Measurements from ENCODE around the gene KCTD3.

The KCTD3 gene

GRCh38 chr1:215590779-215591491, 23.8 kb downstream of the KCTD3 start:
- TF ChIP-seq, protein P1, sequence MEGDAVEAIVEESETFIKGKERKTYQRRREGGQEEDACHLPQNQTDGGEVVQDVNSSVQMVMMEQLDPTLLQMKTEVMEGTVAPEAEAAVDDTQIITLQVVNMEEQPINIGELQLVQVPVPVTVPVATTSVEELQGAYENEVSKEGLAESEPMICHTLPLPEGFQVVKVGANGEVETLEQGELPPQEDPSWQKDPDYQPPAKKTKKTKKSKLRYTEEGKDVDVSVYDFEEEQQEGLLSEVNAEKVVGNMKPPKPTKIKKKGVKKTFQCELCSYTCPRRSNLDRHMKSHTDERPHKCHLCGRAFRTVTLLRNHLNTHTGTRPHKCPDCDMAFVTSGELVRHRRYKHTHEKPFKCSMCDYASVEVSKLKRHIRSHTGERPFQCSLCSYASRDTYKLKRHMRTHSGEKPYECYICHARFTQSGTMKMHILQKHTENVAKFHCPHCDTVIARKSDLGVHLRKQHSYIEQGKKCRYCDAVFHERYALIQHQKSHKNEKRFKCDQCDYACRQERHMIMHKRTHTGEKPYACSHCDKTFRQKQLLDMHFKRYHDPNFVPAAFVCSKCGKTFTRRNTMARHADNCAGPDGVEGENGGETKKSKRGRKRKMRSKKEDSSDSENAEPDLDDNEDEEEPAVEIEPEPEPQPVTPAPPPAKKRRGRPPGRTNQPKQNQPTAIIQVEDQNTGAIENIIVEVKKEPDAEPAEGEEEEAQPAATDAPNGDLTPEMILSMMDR (IDR thresholded peaks at IDR 0.05) = no peak
- Histone ChIP-seq H3K36me3 (no peaks in the 10 kb centered on the region), H3K27me3 (no peaks in the 10 kb centered on the region)

DNA sequence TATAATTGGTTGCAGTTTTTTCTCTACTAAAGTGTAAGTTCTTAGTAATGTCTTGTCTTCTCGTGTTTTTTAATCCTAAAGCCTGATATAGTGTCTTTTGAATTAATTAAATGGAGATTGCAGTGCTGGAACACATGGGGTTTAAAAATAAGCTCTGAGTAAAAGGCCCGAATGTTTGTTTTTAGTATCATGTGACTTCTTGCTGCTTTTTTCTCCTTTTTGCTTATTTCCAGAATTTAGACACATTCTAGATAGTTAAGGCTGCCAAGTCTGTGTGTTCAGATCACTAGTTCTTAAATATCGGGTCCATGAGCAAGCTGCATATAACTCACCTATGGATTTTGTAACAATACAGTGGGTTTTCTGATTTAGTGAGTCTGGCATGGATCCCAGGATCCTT, 27.5 kb downstream of the KCTD3 start:
- no peak overlapping the region for H3K27ac ChIP-seq
- H3K27me3 ChIP-seq = no peaks in the 10 kb centered on the region

More at GRCh38 chr1:215590779-215591491, 23.8 kb downstream of the KCTD3 start:
- Histone ChIP-seq H3K4me1 (ENCODE audit: control insufficient read depth in 1 of 2, insufficient read depth in 1 of 2, low read depth in 1 of 2, low read length in 1 of 2) (peaks cover 7 to 14% of the 10 kb centered on the region in 2 experiments), H3K27ac (no peak overlapping the region), H3K4me3 (ENCODE audit: low read depth in 1 of 2, low read length in 1 of 2) (no peak overlapping the region), H3K9me3 (no peaks in the 10 kb centered on the region)

DNA sequence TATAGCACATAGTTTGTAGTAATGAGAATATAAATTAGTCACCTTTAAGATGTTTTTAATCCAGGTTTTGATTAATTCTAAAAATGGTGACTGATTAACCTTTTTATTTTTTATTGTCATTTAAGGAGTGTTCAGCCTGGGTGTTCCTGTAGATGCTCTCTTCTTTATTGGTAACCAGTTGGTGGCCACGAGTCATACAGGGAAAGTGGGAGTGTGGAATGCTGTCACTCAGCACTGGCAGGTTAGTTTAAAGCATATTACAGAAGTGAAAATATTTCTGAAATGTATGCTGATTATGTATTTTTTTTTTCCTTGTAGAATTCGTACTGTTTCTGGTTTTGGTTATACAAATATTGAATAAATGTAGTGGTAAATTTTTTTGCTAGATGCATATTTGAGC, 28.1 kb downstream of the KCTD3 start:
- no peak overlapping the region for H3K27ac ChIP-seq
- H3K4me3 ChIP-seq (ENCODE audit: low read depth in 1 of 2, low read length in 1 of 2) = no peak overlapping the region
- H3K36me3 ChIP-seq = no peaks in the 10 kb centered on the region
- H3K4me1 ChIP-seq (ENCODE audit: control insufficient read depth in 1 of 2, insufficient read depth in 1 of 2, low read depth in 1 of 2, low read length in 1 of 2) = no peaks in the 10 kb centered on the region
- no peaks in the 10 kb centered on the region for H3K9me3 ChIP-seq
- no peaks in the 10 kb centered on the region for H3K27me3 ChIP-seq
- TF ChIP-seq, protein P1 (IDR thresholded peaks at IDR 0.05) = no peak

More for the DNA sequence above, 27.5 kb downstream of the KCTD3 start:
- H3K36me3 ChIP-seq = no peaks in the 10 kb centered on the region
- TF ChIP-seq, protein P1 (IDR thresholded peaks at IDR 0.05) = no peak
- H3K4me1 ChIP-seq (ENCODE audit: control insufficient read depth in 1 of 2, insufficient read depth in 1 of 2, low read depth in 1 of 2, low read length in 1 of 2) = no peaks in the 10 kb centered on the region
- H3K4me3 ChIP-seq (ENCODE audit: low read depth in 1 of 2, low read length in 1 of 2) = no peak overlapping the region
- H3K9me3 ChIP-seq = no peaks in the 10 kb centered on the region

GRCh38 chr1:215597961-215598360, 30.9 kb downstream of the KCTD3 start:
- H3K9me3 ChIP-seq = no peaks in the 10 kb centered on the region
- H3K36me3 ChIP-seq = no peaks in the 10 kb centered on the region
- no peak overlapping the region for H3K4me3 ChIP-seq (ENCODE audit: low read depth in 1 of 2, low read length in 1 of 2)
- TF ChIP-seq, protein P1 (IDR thresholded peaks at IDR 0.05) = no peak
- H3K27me3 ChIP-seq = no peaks in the 10 kb centered on the region
- H3K27ac ChIP-seq = no peak overlapping the region
- H3K4me1 ChIP-seq (ENCODE audit: control insufficient read depth in 1 of 2, insufficient read depth in 1 of 2, low read depth in 1 of 2, low read length in 1 of 2) = no peaks in the 10 kb centered on the region

- Histone ChIP-seq H3K36me3 (no peaks in the 10 kb centered on the region), H3K4me3 (ENCODE audit: low read depth in 1 of 2, low read length in 1 of 2) (no peak overlapping the region)
- TF ChIP-seq, protein P1 (IDR thresholded peaks at IDR 0.05) = no peak
Observed at GRCh38 chr1:215599418-215600074, 32.4 kb downstream of the KCTD3 start.

More at GRCh38 chr1:215599418-215600074, 32.4 kb downstream of the KCTD3 start:
- H3K4me1 ChIP-seq (ENCODE audit: control insufficient read depth in 1 of 2, insufficient read depth in 1 of 2, low read depth in 1 of 2, low read length in 1 of 2) = no peaks in the 10 kb centered on the region
- no peaks in the 10 kb centered on the region for H3K27me3 ChIP-seq
- no peaks in the 10 kb centered on the region for H3K9me3 ChIP-seq
- H3K27ac ChIP-seq = no peak overlapping the region
